NCI-H345 treated with DMSO at 0.1 percent for 48 hours (cell line): Measurements from ENCODE around the gene ANP32B.
"Not testable (repeated sequence)": the region's sequence is repeated elsewhere in the genome, so short reads cannot be mapped to it uniquely, and the experiment has no call there.

Experiments used
- DNase-seq: peaks from one replicate; lab custom pipeline; 2025; ENCODE audit not compliant: unreplicated experiment; lab: John Stamatoyannopoulos, UW

The ANP32B gene

DNA sequence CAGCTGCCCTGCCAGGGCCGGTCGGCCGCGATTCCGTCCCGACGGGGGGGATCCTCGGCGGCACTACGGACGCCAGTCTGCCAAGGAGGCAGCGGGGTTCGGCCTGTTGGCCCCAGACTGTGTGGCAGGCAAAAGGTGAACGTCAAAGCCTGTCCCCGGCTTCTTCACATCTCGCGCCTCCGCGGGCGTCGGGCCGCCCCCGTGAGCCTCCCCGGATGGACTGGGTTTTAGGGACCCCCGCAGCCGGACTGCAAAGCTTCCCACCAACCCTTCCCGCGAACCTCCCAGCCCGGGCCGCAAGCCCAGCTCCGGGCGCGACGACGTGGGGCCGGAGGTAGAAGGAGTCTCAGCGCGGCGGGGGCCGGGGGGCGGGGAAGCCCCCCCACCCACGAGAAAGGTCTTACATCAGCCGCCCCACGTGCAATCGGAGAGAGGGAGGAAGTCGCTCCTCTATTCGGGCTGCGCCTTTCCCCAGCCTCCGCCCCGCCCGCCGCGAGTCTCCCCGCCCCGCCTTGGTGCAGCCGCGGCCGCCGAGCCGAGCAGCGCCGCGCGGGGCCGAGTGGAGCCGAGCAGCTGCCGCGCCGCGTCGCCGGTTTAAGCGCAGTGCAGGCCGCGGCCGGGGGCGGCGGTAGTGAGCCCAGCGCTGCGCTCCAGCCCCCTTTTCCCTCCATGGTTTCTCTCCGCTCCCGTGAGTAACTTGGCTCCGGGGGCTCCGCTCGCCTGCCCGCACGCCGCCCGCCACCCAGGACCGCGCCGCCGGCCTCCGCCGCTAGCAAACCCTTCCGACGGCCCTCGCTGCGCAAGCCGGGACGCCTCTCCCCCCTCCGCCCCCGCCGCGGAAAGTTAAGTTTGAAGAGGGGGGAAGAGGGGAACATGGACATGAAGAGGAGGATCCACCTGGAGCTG, at the start of gene ANP32B:
ANP32B (plus strand) TSS at position 659 of the 906 bp plus-strand sequence; CDS start at position 874, 215 bp downstream.
- peak; percentile 82 for DNase-seq

DNA sequence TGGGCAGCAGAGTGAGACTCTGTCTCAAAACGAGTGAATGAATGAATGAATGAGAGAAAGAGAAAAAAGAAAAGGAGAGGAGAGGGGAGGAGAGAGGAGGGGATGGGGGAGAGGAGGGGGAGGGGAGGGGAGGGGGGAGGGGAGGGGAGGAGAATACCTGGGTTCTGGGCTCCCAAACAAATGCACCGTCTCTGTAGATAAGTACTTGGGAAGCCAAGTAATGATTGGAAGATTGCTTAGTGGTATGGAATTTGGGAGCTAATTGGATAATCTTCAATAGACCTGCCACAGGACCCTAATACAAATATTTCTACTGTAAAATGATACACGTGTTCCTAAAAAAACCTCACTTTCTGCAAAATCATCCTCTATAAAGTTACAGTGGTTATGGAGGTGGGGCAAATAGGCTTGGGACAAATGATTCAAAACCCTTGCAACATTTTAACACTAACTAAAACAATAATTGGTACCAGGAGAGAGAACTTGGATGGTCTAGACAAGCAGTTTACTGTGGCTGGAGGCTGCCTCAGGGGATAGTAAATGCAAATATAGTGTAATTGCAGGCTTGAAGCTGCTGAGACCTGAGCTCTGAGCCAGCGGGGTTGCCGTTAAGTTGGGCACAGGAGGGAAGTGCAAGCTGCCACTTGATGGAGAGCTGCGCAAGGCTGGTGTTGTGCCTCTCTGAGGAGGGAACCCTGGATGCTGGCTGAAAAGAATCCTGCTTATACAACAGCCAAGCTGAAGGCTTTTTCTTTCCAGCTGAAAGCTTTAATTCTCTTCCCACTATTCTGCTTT, 48.6 kb upstream of the ANP32B start:
- no peak for DNase-seq

DNA sequence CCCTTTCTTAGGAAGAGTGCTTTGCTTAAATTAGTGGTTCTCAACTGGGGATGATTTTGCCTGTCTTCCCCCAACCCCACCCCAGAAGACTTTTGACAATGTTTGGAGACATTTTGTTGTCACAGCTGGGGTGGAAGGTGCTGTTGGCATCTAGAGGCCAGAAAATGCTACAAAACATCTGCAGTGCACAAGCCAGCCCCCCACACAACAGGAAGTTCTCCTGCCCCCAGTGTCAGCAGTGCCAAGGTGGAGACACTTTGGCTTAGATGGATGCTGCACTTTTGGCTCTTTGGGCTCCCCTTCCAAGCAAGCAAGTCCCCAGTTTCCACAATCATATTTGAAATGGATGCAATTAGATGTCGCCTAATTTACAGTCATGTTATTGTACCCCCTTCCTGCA, 47.9 kb upstream of the ANP32B start:
- no peak for DNase-seq

DNA sequence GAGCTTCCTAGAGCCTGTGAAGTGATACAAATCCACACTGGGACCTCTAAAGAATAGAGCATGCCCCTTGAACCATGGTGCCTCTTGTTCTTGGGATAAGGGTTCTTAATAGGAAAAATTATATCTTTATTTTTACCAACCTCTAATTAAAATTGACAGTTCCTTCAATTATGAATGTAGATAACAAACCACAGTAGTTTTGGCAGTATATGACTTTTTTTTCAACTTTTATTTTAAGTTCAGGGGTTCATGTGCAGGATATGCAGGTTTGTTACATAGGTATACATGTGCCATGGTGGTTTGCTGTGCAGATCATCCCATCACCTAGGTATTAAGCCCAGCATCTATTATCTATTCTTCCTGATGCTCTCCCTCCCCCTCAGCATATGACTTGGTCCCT, 46.1 kb upstream of the ANP32B start:
- DNase-seq, result no peak

DNA sequence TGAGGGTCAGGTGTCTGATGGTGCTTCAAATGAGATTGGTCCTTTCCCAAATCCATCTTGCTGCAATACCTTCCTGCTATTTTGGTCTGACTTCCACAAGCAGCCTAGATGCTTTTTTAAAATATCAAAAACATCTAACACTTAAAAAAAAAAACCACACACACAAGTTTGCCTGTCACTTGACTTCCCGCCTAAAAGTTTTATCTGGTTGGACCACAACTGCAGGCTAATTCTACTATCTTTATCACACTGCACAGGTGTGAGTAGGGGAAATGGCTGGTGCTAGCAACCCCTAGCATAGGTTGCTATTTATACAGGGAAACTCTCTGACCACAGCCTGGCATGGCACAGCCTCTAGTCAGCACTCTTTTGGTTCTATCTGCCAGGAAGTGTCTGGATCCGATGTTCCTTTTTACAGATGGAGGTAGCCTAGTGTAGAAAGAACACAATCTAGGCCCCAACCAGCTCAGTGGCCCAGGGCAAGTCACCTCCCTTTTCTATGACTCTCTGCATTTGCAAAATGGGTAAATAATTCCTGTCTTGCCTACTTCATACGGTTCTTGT, 45.0 kb upstream of the ANP32B start, which contains the start of gene HEMGN:
HEMGN (minus strand) TSS at position 92 of the 564 bp plus-strand sequence; CDS start at position 56, 36 bp downstream.
- no peak for DNase-seq

DNA sequence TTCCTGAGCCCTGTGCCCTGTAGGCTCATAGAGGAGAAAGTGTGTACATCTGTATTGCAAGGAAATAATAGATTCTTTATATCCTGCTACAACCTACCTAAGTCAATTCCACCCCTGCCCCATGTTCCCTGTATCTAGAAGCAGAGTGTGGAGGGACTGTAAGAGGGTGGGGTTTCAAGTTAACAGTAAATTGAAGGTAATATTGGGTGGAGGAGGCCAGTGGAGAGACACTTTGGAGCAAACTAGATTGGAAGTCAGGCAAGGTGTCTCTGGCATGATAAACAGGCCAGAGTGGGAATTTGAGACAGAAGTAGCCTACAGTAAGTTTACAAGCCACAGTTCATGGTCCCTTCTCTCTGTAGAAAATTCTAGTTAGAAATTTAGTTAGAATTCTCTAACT, 42.9 kb upstream of the ANP32B start:
- no peak for DNase-seq

DNA sequence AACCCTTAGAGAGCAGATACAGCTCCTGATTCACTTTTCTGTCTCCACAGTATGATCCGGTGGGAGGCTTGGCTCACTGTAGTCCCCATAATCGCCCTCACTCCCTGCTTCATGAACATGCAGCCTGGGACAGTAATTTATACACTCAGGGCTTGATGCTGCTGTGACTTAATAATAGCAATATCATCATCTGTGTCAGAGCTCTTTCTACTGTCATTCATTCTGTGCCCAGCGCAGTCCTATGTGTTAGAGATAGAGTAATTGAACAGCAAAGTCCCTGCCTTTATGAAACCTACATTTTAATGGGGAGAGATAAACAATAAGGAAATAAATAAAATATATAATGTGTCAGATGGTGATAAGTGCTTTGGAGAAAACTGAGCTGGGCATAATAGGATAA, 42.4 kb upstream of the ANP32B start:
- no peak for DNase-seq

DNA sequence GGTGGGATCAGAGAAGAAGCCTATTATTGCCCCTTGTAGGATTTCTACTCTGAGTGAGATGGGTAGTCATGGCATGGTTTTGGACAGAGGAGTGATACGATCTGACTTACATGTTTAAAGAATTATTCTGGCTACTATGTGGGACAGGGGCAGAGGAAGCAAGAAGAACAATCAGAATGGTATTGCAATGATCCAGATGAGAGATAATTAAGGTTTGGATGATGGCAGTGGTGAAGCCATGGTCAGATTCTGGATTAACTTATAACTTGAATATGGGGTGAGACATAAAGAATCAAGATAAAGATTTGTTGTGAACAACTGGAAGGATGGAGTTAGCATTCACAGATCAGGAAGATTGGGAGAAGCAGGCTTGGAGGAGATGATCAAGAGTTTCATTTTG, 41.8 kb upstream of the ANP32B start:
- no peak for DNase-seq

DNA sequence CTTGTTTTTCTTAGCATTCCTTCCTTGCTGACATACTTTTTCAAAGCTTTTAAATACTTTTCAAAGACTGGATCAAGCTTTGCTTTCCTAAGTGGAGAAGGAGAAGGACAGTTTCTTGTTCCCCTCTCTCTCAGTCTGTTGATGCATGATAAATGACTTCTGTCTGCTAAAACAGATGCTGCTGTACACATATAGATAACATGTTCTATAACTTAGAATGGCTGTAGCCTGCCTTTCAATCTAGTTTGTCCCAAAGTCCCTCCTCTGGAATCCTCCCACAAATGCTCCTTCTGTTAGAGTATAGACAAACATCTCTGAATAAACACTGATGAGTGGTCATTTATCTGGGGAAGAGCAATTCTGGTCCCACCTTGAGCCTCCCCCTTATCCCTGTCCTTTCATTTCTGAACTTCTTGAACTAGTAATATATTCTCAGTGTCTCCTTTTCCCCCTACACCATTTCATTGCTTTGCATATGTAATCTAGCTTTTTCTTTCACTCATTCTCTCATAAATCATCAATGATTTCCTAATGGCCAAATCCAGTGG, 39.8 kb upstream of the ANP32B start:
- DNase-seq, result no peak

DNA sequence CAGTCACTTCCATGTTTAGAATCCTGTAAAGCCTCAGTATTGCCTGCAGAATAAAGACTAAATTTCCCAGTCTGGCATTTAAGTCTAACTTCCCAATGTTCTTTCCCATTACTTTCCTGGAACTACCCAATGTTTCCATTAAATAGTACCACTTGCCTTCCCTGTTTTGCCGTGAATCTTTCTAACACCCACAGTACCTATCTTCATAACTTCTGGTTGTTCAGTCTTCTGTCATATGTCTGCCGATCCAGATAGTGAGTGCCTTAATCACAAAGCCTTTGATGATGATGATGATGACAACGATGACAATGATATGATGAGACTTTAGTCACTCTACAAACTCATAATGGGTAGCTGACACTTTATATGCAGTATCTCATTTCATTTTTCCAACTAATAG, 38.5 kb upstream of the ANP32B start:
- DNase-seq, result no peak

DNA sequence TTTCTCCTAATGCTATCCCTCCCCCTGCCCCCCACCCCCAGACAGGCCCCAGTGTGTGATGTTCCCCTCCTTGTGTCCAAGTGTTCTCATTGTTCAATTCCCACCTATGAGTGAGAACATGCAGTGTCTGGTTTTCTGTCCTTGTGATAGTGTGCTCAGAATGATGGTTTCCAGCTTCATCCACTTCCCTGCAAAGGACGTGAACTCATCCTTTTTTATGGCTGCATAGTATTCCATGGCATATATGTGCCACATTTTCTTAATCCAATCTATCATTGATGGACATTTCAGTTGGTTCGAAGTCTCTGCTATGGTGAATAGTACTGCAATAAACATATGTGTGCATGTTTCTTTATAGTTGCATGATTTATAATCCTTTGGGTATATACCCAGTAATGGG, 37.7 kb upstream of the ANP32B start:
- not testable (repeated sequence) for DNase-seq

DNA sequence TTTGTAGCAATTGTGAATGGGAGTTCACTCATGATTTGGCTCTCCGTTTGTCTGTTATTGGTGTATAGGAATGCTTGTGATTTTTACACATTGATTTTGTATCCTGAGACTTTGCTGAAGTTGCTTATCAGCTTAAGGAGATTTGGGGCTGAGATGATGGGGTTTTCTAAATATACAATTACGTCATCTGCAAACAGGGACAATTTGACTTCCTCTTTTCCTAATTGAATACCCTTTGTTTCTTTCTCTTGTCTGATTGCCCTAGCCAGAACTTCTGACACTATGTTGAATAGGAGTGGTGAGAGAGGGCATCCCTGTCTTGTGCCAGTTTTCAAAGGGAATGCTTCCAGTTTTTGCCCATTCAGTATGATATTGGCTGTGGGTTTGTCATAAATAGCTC, 36.0 kb upstream of the ANP32B start:
- not testable (repeated sequence) for DNase-seq

DNA sequence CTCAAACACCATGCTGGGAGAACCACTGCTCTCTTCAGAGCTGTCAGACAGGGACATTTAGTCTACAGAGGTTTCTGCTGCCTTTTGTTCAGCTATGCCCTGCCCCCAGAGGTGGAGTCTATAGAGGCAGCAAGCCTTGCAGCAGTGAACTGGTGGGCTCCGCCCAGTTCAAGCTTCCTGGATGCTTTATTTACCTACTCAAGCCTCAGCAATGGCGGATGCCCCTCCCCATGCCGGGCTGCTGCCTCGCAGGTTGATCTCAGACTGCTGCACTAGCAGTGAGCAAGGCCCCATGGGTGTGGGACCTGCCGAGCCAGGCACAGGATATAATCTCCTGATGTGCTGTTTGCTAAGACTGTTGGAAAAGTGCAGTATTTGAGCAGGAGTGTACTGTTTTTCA, 32.3 kb upstream of the ANP32B start:
- DNase-seq, result not testable (repeated sequence)

DNA sequence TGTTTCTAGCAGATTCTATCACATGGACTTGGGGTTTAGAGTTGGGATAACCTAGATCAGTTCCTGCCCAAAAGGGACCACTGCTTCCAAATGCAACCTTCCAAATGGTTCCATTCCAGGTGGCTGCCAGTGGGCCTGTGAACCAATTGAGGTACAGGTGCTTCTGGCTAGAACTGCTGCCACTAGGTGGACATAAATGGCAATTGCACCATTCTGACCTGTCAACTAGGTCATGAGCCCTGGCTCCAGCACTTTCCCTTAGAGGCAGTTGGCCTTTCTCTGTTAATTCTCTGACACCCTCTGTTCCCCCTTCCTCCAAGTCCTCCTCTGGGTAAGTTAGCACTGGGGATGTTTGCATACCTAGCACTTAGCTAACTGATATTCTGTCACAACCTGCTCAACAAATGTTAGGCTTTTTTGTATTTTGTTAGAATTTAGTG, 28.6 kb upstream of the ANP32B start:
- DNase-seq, result peak; percentile 41

DNA sequence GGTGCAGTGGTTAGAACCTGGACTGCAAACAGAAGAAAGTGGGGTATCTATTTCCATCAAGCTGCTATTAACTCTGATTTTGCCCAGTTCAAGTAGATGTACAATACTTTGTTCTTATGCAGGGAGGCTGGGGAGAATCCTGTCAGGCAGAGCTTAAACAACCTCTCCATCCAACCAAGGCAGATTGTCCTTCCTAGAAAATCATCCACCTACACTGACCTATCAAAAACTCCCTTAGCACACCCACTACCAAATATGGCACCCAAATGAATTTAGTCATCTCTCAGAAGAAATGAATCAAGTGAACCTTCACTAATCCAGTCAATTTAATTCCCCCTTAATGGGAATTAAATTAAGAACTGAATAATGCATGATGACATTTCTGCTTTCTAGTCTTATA, 26.8 kb upstream of the ANP32B start:
- no peak for DNase-seq

DNA sequence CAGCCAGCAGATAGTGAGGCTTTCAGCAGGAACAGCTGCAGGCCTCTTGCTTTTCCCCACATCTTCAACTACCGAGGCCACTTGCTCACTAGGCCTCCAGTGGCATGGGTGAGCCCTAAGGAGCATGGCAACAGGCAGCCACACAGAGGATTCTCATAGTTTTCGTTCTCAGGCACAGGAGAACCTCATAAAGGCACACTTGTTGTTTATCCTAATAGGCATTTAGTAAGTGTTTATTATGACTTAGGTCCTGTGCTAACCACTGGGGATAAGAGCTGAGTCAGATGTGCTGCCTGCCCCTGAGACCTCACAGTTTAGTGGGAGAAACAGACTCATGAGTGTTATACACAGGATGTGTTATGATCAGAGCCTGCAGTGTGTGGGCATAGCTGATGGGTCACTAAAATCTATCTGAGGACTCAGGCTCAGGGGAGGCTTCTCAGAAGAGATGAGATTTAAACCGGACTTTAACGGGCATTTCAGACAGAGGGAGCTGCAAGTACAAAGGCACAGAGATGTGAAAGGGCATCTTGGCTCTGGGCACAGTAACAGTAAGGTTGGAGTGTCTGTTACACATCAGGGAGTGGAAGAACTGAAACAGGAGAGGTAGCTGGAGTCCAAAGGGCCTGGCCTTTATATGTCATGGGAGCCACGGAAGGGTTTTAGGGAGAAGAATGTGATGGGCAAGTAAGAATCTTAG, 24.2 kb upstream of the ANP32B start:
- no peak for DNase-seq

DNA sequence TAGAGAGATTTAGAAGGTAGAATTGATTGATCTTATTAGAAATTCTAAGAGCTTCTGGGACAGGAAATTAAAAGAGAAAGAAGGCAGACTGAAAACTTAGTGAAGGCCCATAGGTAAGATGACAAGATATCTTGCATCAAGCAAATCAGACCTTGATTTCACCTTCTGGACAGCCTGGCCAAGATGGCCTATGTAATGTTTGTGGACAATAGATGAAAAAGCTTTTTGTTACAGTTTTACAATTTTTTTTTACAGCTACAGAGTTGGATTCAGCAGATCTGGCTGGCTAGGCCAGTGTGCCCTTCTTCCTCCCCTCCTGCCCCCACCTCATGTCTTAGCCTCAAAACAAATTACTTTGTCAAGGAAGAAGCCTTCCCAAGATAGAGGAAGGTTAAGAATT, 23.6 kb upstream of the ANP32B start:
- DNase-seq, result no peak

DNA sequence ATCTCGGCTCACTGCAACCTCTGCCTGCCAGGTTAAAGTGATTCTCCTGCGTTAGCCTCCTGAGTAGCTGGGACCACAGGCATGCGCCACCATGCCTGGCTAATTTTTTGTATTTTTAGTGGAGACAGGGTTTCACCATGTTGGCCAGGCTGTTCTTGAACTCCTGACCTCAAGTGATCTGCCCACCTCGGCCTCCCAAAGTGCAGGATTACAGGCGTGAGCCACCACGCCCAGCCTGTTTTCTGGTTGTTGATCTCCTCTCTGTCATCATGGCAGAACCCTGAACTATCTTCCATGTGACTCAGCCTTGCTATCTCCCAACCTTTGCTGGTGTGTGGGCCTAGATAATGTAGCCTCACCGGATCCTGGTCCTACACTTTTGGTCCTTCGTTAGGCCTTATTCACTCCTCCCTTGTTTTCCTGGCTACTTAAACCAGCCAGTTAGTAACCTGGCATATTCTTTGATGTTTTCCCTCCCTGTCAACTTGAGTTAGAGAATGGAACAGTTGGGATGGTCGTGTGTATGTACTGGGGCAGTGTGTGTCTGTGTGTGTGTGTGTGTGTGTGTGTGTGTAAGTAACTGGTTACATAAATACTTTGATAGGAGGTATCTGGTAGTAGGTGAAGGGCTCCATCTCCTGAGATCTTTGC, 22.3 kb upstream of the ANP32B start:
- not testable (repeated sequence) for DNase-seq

DNA sequence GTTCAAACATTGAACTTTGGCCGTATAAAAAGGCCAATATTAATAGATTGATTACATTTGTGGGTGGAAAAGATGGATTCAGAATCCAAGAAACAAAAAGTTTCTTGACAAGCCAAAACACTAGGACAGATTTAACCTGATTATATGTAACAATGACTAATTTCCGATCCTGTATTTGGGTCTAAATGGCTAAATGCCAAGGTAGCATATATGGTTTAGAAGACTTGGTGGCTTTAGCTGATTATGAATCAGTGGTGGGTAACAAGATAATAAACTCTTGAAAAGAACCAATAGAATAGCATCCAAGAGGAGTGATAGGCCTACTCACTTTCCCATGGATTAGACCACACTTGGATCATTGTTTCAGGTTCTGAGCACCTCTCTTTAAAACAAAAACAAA, 21.8 kb upstream of the ANP32B start:
- DNase-seq, result no peak

DNA sequence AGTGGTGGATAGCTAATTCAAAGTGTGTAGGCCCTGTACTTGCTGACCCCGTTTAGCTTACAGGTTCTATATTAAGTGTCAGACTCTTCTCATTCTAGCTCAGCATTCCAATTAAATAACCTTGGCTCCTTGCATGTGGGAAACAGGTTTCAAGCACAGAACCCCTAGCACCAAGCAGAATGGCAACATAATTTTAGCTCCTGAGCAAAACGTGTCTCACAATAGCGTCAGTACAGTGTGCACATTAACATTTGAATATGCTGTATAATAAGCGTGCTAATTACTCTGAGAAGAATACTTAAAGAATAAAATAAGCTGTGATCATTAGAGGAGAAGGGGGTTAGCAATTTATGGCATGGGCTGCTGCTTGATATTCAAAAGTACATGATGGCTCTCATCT, 21.0 kb upstream of the ANP32B start:
- DNase-seq, result no peak
